HFFc6 (cell line): ENCODE data around the gene OAS3. TPM values are rescaled to one million over a fixed set of nuclear protein-coding genes. Genes with fewer than 3 reads are reported as not detected.
A peak's percentile ranks its signal among the peaks of the same experiment; 100 is the strongest.

Source experiments
- DNase-seq: peaks from one replicate; pipeline ENCODE4 v3.0.0-alpha.2; 2018
- H3K27ac Mint-ChIP-seq: 2 replicates; pipeline ENCODE4 v1.8.0; 2020; ENCODE audit warnings: mild to moderate bottlenecking, mixed read lengths
- H3K27me3 Mint-ChIP-seq: 2 replicates; pipeline ENCODE4 v1.8.0; 2021; ENCODE audit warnings: mild to moderate bottlenecking, moderate library complexity, mixed read lengths; ENCODE audit not compliant: insufficient read depth
- H3K36me3 Mint-ChIP-seq: 2 replicates; pipeline ENCODE4 v1.8.0; 2021; ENCODE audit warnings: low read depth, mixed read lengths
- H3K4me1 Mint-ChIP-seq: 2 replicates; pipeline ENCODE4 v1.8.0; 2020; ENCODE audit warnings: low read depth, mixed read lengths
- H3K4me3 Mint-ChIP-seq: 2 replicates; pipeline ENCODE4 v1.8.0; 2020; ENCODE audit warnings: mild to moderate bottlenecking, moderate library complexity, mixed read lengths
- H3K9me3 Mint-ChIP-seq: 2 replicates; pipeline ENCODE4 v1.8.0; 2020; ENCODE audit warnings: mild to moderate bottlenecking, mixed read lengths
- total RNA-seq, 6 experiments: library from RNA; stranded (reverse); fragmentation: NEBNext Ultra II Directional; extraction: Animal tissue kit (Norgen Biotek cat#: 25700); gene quantifications; 2 replicates in 1 of 6; 3 replicates in 5 of 6; pipeline ENCODE4 v1.2.3, GENCODE V29; 2021
- TF ChIP-seq, protein P1 (sequence below): fragments of 200-600 bp; sonication (generic); IDR thresholded peaks from 2 replicates; pipeline ENCODE4 v1.5.0; 2021; ENCODE audit warnings: antibody characterized with exemption, mild to moderate bottlenecking

OAS3 gene
- total RNA-seq, 6 experiments from 2014 or later: 3.3 to 11.3 (median 9.0) TPM

DNA sequence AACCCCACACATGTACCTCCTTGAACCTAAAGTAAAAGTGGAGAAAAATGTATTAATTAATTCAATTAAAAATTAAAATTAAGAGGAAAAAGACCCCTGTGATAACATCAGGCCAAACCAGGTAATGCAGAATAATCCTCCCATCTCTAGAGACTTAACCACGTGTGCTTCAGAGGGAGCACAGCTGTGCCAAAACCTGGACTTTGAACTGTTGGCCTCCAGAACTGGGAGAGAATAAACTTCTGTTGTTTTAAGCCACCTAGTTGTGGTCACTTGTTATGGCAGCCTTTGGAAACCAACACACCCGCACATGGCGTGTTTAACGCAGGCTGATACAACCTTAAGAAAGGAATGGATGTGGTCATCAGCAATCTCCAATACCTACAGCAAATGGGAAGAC, 63.9 kb downstream of the OAS3 start:
- H3K9me3 Mint-ChIP-seq: no peaks in the 10 kb centered on the region; the same call in 1 of the 2 replicates
- TF ChIP-seq, protein P1, sequence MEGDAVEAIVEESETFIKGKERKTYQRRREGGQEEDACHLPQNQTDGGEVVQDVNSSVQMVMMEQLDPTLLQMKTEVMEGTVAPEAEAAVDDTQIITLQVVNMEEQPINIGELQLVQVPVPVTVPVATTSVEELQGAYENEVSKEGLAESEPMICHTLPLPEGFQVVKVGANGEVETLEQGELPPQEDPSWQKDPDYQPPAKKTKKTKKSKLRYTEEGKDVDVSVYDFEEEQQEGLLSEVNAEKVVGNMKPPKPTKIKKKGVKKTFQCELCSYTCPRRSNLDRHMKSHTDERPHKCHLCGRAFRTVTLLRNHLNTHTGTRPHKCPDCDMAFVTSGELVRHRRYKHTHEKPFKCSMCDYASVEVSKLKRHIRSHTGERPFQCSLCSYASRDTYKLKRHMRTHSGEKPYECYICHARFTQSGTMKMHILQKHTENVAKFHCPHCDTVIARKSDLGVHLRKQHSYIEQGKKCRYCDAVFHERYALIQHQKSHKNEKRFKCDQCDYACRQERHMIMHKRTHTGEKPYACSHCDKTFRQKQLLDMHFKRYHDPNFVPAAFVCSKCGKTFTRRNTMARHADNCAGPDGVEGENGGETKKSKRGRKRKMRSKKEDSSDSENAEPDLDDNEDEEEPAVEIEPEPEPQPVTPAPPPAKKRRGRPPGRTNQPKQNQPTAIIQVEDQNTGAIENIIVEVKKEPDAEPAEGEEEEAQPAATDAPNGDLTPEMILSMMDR: peak; percentile 29; the same call in 1 of the 2 replicates
- no peak for DNase-seq
- peaks cover 40% of the 10 kb centered on the region for H3K27me3 Mint-ChIP-seq
- H3K4me3 Mint-ChIP-seq: no peak overlapping the region
- no peaks in the 10 kb centered on the region for H3K36me3 Mint-ChIP-seq
- no peak overlapping the region for H3K27ac Mint-ChIP-seq
- H3K4me1 Mint-ChIP-seq: peaks cover 7% of the 10 kb centered on the region

GRCh38 chr12:113002676-113003075, 64.4 kb downstream of the OAS3 start:
- no peaks in the 10 kb centered on the region for H3K36me3 Mint-ChIP-seq
- H3K27me3 Mint-ChIP-seq: peaks cover 38% of the 10 kb centered on the region
- no peaks in the 10 kb centered on the region; the same call in 1 of the 2 replicates for H3K9me3 Mint-ChIP-seq

DNA sequence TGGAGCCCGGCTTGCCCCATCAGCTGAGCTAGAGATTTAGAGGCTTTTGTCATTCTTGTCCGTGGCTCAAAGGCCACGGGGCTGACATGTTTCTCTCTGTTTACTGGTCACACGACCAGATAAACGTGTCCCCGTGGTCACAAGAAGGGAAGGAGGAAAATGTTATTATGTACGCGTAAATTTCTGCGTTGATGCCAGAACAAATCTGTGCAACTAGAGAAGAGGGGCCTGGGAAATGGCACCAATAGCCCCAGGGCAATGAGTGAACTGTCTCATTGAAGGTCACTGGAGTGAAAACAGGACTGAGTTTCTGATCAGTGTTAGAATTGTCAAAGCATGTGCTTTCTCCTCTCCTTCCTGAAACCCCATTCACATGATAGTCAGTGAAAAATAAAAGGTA, 65.4 kb downstream of the OAS3 start:
- Mint-ChIP-seq H3K9me3 (no peaks in the 10 kb centered on the region; the same call in 1 of the 2 replicates), H3K4me3 (no peak overlapping the region), H3K27me3 (peaks cover 35% of the 10 kb centered on the region), H3K4me1 (peaks cover 13% of the 10 kb centered on the region), H3K27ac (no peak overlapping the region), H3K36me3 (no peaks in the 10 kb centered on the region)
- DNase-seq: no peak
- TF ChIP-seq, protein P1: no peak

More at GRCh38 chr12:113002676-113003075, 64.4 kb downstream of the OAS3 start:
- Mint-ChIP-seq H3K27ac (no peak overlapping the region), H3K4me3 (no peak overlapping the region), H3K4me1 (peaks cover 12% of the 10 kb centered on the region)
- no peak for DNase-seq
- TF ChIP-seq, protein P1: no peak

GRCh38 chr12:113005762-113006161, 67.5 kb downstream of the OAS3 start:
- Mint-ChIP-seq H3K4me1 (peaks cover 13% of the 10 kb centered on the region), H3K4me3 (no peak overlapping the region), H3K9me3 (no peaks in the 10 kb centered on the region; the same call in 1 of the 2 replicates), H3K36me3 (no peaks in the 10 kb centered on the region), H3K27me3 (peaks cover 38% of the 10 kb centered on the region), H3K27ac (no peak overlapping the region)
- TF ChIP-seq, protein P1: peak; percentile 73
- DNase-seq: no peak

DNA sequence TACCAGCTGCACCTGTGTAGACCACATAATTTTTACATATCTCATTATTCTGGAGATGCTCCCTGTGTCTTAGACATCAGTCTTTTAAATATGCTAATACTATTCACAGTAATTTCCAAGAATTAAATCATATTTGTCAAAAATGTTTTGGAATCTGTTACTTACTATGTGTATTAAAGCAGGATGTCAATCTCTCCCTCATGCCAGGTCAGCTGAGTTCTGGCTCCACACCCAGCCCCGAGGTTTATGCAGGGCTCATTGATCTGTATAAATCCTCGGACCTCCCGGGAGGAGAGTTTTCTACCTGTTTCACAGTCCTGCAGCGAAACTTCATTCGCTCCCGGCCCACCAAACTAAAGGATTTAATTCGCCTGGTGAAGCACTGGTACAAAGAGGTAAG, 67.9 kb downstream of the OAS3 start:
- Mint-ChIP-seq H3K4me3 (no peak overlapping the region), H3K27me3 (peaks cover 42% of the 10 kb centered on the region), H3K4me1 (peaks cover 13% of the 10 kb centered on the region), H3K36me3 (no peaks in the 10 kb centered on the region), H3K9me3 (no peaks in the 10 kb centered on the region; the same call in 1 of the 2 replicates), H3K27ac (no peak overlapping the region)
- no peak for DNase-seq
- TF ChIP-seq, protein P1: 0 out of 2 replicates have a peak, but pooled peaks have one; percentile 5
